ENCODE measurements around the gene NOD1. TPM values are rescaled to one million over a fixed set of nuclear protein-coding genes. Genes with fewer than 3 reads are reported as not detected.

Gene NOD1
- total and polyA plus RNA-seq, 7 donors, result 3.0 to 17.5 (median 6.4) TPM

DNA sequence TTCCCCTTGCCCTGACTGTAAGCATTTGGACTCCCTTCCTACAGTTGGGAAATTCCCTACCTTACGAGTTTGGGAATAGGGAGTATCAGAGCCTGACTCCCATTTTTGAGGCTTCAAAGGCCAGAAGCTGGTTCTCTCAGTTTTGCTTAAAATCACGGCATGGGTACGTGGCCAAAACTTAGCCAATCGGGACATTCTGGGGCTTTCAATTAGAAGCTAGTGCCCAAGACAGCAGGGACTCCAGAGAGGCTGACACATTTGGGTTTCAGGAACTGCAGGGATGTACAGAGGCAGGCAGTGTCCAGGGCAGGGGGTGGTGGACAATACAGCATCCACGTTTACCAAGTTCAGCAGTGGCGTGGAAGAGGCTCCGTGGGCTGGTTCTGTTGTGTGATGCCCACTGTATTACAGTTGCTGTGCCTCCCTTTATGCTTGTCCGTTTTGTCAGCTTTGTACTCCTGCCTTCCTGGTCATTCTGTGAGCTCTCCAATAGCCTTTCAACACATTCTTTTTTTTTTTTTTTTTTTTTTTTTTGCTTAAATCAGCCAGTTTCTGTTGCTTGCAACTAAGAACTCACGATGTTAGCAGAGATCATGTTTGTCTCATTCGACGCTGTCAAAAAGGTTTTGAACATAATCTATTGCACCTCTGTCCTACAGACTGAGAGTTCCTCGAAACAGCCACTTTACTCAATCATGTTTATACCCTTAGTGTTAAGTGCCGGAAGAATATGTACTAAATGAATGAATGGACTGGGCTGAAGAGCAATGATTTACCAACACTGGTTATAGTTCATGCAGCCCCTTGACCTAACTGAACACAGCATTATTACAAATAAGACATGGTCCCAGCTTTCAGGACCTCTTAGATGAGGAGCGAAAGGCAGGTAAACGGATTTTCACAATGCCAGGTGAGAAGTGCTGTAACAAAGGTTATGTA is 25.0 kb upstream of the NOD1 start:
- no peaks in the 10 kb centered on the region for H3K27me3 ChIP-seq
- H3K36me3 ChIP-seq, result no peaks in the 10 kb centered on the region
- intact Hi-C loops (cut with DNase I), result loop anchor here (2.0 to 5.0 kb wide), 2 partner anchors 25 to 36 kb away; partner anchors contain the start of gene NOD1
- DNase-seq, result no peak
- peak overlapping the region in 2 of 4 donors; percentile 85 to 87 for H3K27ac ChIP-seq
- WGBS, 2 donors, result 26 to 51% methylated on average over 15 of the region's 15 CpGs
- no peak for TF ChIP-seq POLR2A (IDR thresholded peaks at IDR 0.05)
- no peak for TF ChIP-seq CTCF (IDR thresholded peaks at IDR 0.05)
- peak overlapping the region; percentile 70 to 76 (median 74) for H3K4me3 ChIP-seq
- no peaks in the 10 kb centered on the region for H3K9me3 ChIP-seq
- peaks cover 0 to 24% (median 11%) of the 10 kb centered on the region in 4 donors for H3K4me1 ChIP-seq

DNA sequence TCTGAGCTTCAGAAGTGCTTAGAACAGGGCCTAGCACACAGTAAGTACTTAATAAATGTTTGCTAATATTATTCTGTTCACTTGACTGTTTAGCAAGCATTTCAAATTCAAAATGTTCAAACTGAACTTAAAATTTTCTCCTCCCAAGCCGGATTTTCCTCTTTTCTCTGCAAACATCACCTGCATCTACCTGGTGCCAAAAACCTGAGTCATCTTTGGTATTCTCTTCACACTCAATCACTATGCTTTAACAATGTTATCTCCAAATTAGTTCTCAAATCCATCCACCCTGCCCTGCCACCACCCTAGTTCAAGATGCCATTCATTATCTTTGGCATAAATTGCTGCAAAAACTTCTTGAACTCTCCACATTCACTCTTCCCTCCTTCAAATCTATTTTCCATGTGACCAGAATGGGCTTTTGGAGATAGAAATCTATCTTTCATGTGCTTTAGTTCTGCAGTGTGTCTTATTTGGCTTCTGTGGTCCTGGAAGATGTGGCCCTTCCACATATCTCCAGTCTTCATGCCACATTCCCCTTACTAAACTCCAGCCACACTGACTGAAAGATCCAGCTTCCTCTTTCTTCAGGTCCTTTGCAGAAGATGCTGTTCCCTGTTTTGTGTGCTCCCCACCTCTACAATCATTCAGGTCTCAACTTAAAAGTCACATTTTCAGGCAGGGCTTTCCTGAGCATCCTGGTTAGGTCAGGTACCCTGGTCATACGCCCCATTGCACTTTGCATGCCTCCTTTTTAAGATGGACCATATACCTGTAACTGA is 24.1 kb upstream of the NOD1 start:
- DNase-seq, result no peak
- intact Hi-C loops (cut with DNase I), result loop anchor here (5.0 kb wide), 1 partner anchor 35 kb away; no protein-coding TSS in a partner anchor
- Histone ChIP-seq H3K4me3 (no peak overlapping the region), H3K9me3 (no peaks in the 10 kb centered on the region), H3K36me3 (no peaks in the 10 kb centered on the region), H3K27me3 (no peaks in the 10 kb centered on the region), H3K27ac (no peak overlapping the region), H3K4me1 (peaks cover 0 to 24% (median 11%) of the 10 kb centered on the region in 4 donors)
- 60 to 83% methylated on average over 2 of the region's 2 CpGs for WGBS, 2 donors
- TF ChIP-seq CTCF (IDR thresholded peaks at IDR 0.05) (no peak), POLR2AphosphoS5 (IDR thresholded peaks at IDR 0.05) (no peak), EP300 (IDR thresholded peaks at IDR 0.05) (no peak), POLR2A (IDR thresholded peaks at IDR 0.05) (no peak)

- Histone ChIP-seq H3K9me3 (no peaks in the 10 kb centered on the region), H3K27me3 (no peaks in the 10 kb centered on the region), H3K36me3 (peaks cover 0 to 8% (median 0%) of the 10 kb centered on the region in 4 donors), H3K4me3 (no peak overlapping the region), H3K27ac (no peak overlapping the region), H3K4me1 (peaks cover 0 to 24% (median 11%) of the 10 kb centered on the region in 4 donors)
- no peak for TF ChIP-seq CTCF (IDR thresholded peaks at IDR 0.05)
- TF ChIP-seq POLR2A (IDR thresholded peaks at IDR 0.05), result no peak
- no peak for TF ChIP-seq EP300 (IDR thresholded peaks at IDR 0.05)
- TF ChIP-seq POLR2AphosphoS5 (IDR thresholded peaks at IDR 0.05), result no peak
- no peak for DNase-seq
- WGBS, 2 donors, result 95% methylated on average over 5 of the region's 5 CpGs
- intact Hi-C loops (cut with DNase I), result loop anchor here (5.0 kb wide), 1 partner anchor 34 kb away; no protein-coding TSS in a partner anchor
Measured at GRCh38 chr7:30501264-30501663, 22.7 kb upstream of the NOD1 start.

DNA sequence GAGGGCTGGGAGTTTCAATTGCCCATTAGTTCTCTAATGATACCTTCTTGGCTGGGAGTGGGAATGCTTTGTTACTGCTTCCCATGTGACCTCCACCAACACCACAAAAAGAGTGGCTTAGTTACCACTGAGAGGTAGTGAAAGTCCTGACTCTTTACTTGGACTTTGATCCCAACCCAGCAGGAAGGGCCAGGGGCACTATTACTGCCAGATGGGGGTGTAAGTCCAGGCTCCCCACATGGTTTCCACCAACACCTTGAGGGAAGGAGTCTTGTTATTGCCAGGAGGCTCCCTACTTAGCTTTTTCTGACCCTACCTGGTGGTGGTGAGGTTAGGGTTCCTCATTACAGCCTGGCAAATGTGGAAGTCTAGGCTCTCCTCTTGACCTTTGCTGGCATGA is 14.6 kb upstream of the NOD1 start:
- peaks cover 0 to 8% (median 0%) of the 10 kb centered on the region in 4 donors for H3K36me3 ChIP-seq
- no peak overlapping the region for H3K4me3 ChIP-seq
- peaks cover 0 to 2% (median 0%) of the 10 kb centered on the region in 4 donors for H3K9me3 ChIP-seq
- no peaks in the 10 kb centered on the region for H3K27me3 ChIP-seq
- H3K27ac ChIP-seq, result no peak overlapping the region
- intact Hi-C loops (cut with DNase I), result no loop called here
- TF ChIP-seq POLR2AphosphoS5 (IDR thresholded peaks at IDR 0.05) (no peak), POLR2A (IDR thresholded peaks at IDR 0.05) (no peak), EP300 (IDR thresholded peaks at IDR 0.05) (no peak), CTCF (IDR thresholded peaks at IDR 0.05) (no peak)
- H3K4me1 ChIP-seq, result no peaks in the 10 kb centered on the region
- DNase-seq, result no peak

All from sigmoid colon (tissue), 7 donors.